Lower lobe of right lung (tissue), 2 donors: ENCODE data around the gene LAMTOR4. TPM values are rescaled to one million over a fixed set of nuclear protein-coding genes. Genes with fewer than 3 reads are reported as not detected.

Experiments
- ATAC-seq, 2 donors: fragments of 200-7000 bp; cut with Tn5 transposase; one replicate each; pipeline ENCODE4 v1.9.1; 2020 to 2022; ENCODE audit warnings: mild to moderate bottlenecking in 2 of 2, moderate library complexity in 2 of 2
- DNase-seq: peaks from one replicate; pipeline ENCODE4 v3.0.0-alpha.2; 2020
- H3K27ac ChIP-seq: fragments of 200-600 bp; one replicate; pipeline ENCODE4 v1.8.0; 2022
- H3K27me3 ChIP-seq: fragments of 200-600 bp; one replicate; pipeline ENCODE4 v1.8.0; 2022; ENCODE audit warnings: low read depth
- H3K36me3 ChIP-seq: fragments of 200-600 bp; one replicate; pipeline ENCODE4 v1.8.0; 2022; ENCODE audit warnings: mild to moderate bottlenecking
- H3K4me1 ChIP-seq: fragments of 200-600 bp; one replicate; pipeline ENCODE4 v1.8.0; 2022
- H3K4me3 ChIP-seq: fragments of 200-600 bp; one replicate; pipeline ENCODE4 v1.8.0; 2022; ENCODE audit warnings: mild to moderate bottlenecking
- H3K9me3 ChIP-seq: fragments of 200-600 bp; one replicate; pipeline ENCODE4 v1.8.0; 2022
- CTCF ChIP-seq: fragments of 200-600 bp; IDR thresholded peaks from one replicate; pipeline ENCODE4 v1.8.0; 2022; ENCODE audit warnings: antibody characterized with exemption, mild to moderate bottlenecking
- intact Hi-C: fragments of 100-400 bp; cut with DNase I; formaldehyde crosslinking; loops from one replicate; pipeline ENCODE4 v1.11.0; 2022
- total RNA-seq: library from RNA; stranded (reverse); fragmentation: NEBNext Ultra II Directional; extraction: Animal tissue kit (Norgen Biotek cat#: 25700); gene quantifications from one replicate; pipeline ENCODE4 v1.2.1, GENCODE V29; 2021
- donor health status: DM: no; HTN: yes; CAD: no; lungs with severe emphysema.

The LAMTOR4 gene
- total RNA-seq, 1 donor from 2014 or later = 131 TPM

DNA sequence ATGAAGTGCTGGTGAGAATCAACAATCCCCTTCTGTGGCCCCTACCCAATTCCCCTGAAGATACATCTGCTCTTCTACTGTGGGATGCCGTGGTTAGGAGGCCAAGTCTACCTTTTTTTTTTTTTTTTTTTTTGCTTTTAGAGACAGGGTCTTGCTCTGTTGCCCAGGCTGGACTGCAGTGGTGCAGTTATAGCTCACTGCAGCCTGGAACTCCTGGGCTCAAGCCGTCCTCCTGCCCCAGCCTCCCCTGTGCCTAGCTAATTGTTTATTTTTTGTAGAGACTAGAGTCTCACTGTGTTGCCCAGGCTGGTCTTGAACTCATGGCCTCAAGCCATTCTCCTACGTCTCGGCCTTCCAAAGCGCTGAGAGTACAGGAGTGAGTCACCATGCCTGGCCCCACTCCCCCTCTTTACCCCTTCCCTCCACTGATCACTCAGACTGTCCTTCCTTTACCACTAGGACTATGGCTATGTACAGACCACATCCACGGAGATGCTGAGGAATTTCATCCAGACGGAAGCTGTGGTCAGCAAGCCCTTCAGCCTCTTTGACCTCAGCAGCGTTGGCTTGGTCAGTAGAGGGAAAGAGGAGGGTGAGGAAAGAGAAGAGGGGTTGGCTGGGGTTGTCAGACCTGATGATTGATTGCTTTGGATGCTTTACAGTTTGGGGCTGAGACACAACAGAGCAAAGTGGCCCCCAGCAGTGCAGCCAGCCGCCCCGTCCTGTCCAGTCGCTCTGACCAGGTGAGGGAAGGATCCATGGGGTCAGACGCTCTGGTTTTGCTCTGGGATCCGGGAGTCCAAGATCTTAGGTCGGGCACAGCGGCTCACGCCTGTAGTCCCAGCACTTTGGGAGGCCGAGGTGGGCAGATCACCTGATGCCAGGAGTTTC, 45.5 kb upstream of the LAMTOR4 start:
- TF ChIP-seq CTCF = no peak
- peaks cover 22% of the 10 kb centered on the region for H3K4me1 ChIP-seq
- no peak overlapping the region for H3K27ac ChIP-seq
- no peaks in the 10 kb centered on the region for H3K9me3 ChIP-seq
- no peak overlapping the region for H3K4me3 ChIP-seq
- no peak for ATAC-seq
- intact Hi-C loops = no loop called here
- no peak for DNase-seq
- peaks cover 68% of the 10 kb centered on the region for H3K36me3 ChIP-seq
- no peaks in the 10 kb centered on the region for H3K27me3 ChIP-seq

GRCh38 chr7:100105534-100105933, 43.2 kb upstream of the LAMTOR4 start:
- no peak for TF ChIP-seq CTCF
- Histone ChIP-seq H3K4me3 (no peak overlapping the region), H3K9me3 (no peaks in the 10 kb centered on the region), H3K36me3 (peaks cover 78% of the 10 kb centered on the region), H3K27me3 (no peaks in the 10 kb centered on the region), H3K27ac (no peak overlapping the region), H3K4me1 (peaks cover 8% of the 10 kb centered on the region)
- ATAC-seq (no peak), DNase-seq (no peak)
- intact Hi-C loops = no loop called here

- TF ChIP-seq CTCF = no peak
- DNase-seq = no peak
- Histone ChIP-seq H3K4me3 (no peak overlapping the region), H3K27ac (no peak overlapping the region), H3K9me3 (no peaks in the 10 kb centered on the region), H3K4me1 (peaks cover 8% of the 10 kb centered on the region), H3K36me3 (peaks cover 89% of the 10 kb centered on the region), H3K27me3 (no peaks in the 10 kb centered on the region)
- no peak for ATAC-seq
- intact Hi-C loops = no loop called here
These were observed 42.1 kb upstream of the LAMTOR4 start for GRCh38 chr7:100106633-100107032.

DNA sequence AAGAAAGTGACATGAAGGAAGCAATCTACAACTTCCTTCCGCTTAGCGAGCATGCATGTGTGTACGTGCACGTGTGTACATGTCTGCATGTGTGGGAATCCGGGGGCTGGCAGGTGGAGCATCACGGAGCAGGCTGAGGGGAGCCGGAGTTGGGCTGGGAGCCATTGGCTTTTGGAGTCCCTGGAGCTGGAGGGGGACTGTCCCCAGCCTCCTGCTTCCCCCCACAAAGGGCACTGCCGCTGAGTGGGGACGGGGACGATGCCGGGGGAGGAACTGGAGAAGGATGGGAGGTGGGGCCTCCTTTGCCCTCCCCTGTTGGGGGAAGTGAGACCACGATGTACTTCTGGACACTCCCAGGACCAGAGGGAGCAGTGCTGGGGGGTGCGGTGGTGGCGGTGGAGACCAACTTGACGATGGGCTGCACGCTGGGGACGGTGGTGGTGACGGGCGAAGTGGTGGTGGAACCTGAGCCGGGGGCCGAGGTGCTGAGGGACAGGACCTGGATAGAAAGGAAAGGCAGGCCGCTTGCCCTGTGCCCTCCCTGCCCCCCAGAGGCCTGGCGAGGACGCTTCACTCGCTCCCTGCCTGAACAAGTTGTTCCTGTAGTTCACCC, 41.5 kb upstream of the LAMTOR4 start:
- no peak overlapping the region for H3K4me3 ChIP-seq
- H3K27me3 ChIP-seq = no peaks in the 10 kb centered on the region
- peaks cover 95% of the 10 kb centered on the region for H3K36me3 ChIP-seq
- H3K4me1 ChIP-seq = peaks cover 6% of the 10 kb centered on the region
- no peak for TF ChIP-seq CTCF
- DNase-seq = no peak
- H3K27ac ChIP-seq = no peak overlapping the region
- intact Hi-C loops = no loop called here
- no peaks in the 10 kb centered on the region for H3K9me3 ChIP-seq
- no peak for ATAC-seq

- Histone ChIP-seq H3K4me1 (no peaks in the 10 kb centered on the region), H3K36me3 (peaks cover 100% of the 10 kb centered on the region), H3K9me3 (no peaks in the 10 kb centered on the region), H3K27me3 (no peaks in the 10 kb centered on the region), H3K4me3 (no peak overlapping the region), H3K27ac (no peak overlapping the region)
- DNase-seq (no peak), ATAC-seq (no peak)
- intact Hi-C loops = no loop called here
- no peak for TF ChIP-seq CTCF
These were observed 40.8 kb upstream of the LAMTOR4 start for GRCh38 chr7:100107890-100108289.
